NCI-H774 (cell line): Measurements from ENCODE around the gene RAC2.

Experiments
- DNase-seq: peaks from one replicate; lab custom pipeline; 2025; lab: John Stamatoyannopoulos, UW

Gene RAC2

GRCh38 chr22:37187891-37188761 lies 55.9 kb downstream of the RAC2 start, which contains the start of gene C1QTNF6:
Gene C1QTNF6, minus strand, starts transcription at chr22:37188247. Its CDS starts 34 bp downstream, at chr22:37188213.
- no peak for DNase-seq

- no peak for DNase-seq
Observed at GRCh38 chr22:37187552-37187890, 56.5 kb downstream of the RAC2 start.

- DNase-seq = no peak
Observed at GRCh38 chr22:37186997-37187522, 57.0 kb downstream of the RAC2 start.

GRCh38 chr22:37186228-37186996 lies 57.7 kb downstream of the RAC2 start:
- no peak for DNase-seq

GRCh38 chr22:37185646-37186227 lies 58.3 kb downstream of the RAC2 start:
- DNase-seq = no peak

- DNase-seq = no peak
Observed at GRCh38 chr22:37184816-37185541, 59.1 kb downstream of the RAC2 start.

- no peak for DNase-seq
Observed at GRCh38 chr22:37184380-37184755, 59.7 kb downstream of the RAC2 start.

GRCh38 chr22:37183432-37184379 lies 60.4 kb downstream of the RAC2 start:
- DNase-seq = no peak

GRCh38 chr22:37182949-37183245 lies 61.2 kb downstream of the RAC2 start:
- no peak for DNase-seq

GRCh38 chr22:37182101-37182948 lies 61.7 kb downstream of the RAC2 start:
- DNase-seq = no peak

GRCh38 chr22:37181681-37182080 lies 62.4 kb downstream of the RAC2 start:
- no peak for DNase-seq

GRCh38 chr22:37180531-37181231 lies 63.4 kb downstream of the RAC2 start:
- DNase-seq = no peak

GRCh38 chr22:37179622-37180420 lies 64.2 kb downstream of the RAC2 start:
- DNase-seq = no peak

- DNase-seq = no peak
Observed at GRCh38 chr22:37179126-37179470, 65.0 kb downstream of the RAC2 start.

- no peak for DNase-seq
Observed at GRCh38 chr22:37178350-37179125, 65.5 kb downstream of the RAC2 start.

- no peak for DNase-seq
Observed at GRCh38 chr22:37177755-37178154, 66.3 kb downstream of the RAC2 start.

- no peak for DNase-seq
Observed at GRCh38 chr22:37177221-37177620, 66.8 kb downstream of the RAC2 start.
